GM21360 (cell line): Measurements from ENCODE around the gene SARS1.
"Not testable (repeated sequence)": the region's sequence is repeated elsewhere in the genome, so short reads cannot be mapped to it uniquely, and the experiment has no call there.

Experiments used
- ATAC-seq: cut with Tn5 transposase; IDR thresholded peaks from one replicate; pipeline ENCODE4 v1.9.1; 2021; ENCODE audit warnings: mild to moderate bottlenecking, moderate library complexity; ENCODE audit not compliant: unreplicated experiment

SARS1 gene, protein sequence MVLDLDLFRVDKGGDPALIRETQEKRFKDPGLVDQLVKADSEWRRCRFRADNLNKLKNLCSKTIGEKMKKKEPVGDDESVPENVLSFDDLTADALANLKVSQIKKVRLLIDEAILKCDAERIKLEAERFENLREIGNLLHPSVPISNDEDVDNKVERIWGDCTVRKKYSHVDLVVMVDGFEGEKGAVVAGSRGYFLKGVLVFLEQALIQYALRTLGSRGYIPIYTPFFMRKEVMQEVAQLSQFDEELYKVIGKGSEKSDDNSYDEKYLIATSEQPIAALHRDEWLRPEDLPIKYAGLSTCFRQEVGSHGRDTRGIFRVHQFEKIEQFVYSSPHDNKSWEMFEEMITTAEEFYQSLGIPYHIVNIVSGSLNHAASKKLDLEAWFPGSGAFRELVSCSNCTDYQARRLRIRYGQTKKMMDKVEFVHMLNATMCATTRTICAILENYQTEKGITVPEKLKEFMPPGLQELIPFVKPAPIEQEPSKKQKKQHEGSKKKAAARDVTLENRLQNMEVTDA

DNA sequence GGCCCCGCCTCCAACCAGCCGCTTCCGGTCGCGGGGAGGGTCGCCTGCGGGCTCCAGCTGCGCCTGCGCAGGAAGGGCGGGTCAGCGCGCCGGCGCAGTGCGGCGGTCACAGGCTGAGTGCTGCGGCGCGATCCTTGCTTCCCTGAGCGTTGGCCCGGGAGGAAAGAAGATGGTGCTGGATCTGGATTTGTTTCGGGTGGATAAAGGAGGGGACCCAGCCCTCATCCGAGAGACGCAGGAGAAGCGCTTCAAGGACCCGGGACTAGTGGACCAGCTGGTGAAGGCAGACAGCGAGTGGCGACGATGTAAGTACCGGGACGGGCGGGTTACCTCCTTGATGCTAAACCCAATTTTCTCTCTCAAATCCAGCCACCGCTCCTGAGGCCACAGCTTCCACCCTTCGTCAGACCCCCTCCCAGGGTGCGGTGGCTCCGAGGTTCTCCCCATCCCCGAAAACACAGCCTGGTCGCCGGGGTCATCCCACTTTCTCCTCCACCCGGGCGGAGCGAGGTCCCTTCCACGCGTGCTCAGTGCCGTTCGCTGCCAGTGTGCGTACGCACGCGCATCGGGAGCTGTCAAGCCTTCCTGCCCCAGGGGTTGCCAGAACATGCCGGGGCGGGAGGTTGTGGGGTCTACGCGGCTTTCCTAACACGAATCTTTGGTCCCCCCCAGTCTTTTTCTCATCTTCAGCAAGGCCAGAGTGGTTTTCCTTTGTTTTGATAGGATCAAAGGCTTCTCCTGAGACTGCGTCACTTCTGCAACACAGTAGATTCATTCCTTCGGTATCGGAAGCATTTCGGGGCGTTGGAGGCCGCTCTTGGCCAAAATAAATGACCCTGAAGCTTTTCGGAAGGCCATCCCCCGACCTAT lies at the start of gene SARS1:
SARS1 (plus strand) TSS at position 95 of the 870 bp plus-strand sequence; CDS start at position 170, 75 bp downstream.
- ATAC-seq, result peak; percentile 77

DNA sequence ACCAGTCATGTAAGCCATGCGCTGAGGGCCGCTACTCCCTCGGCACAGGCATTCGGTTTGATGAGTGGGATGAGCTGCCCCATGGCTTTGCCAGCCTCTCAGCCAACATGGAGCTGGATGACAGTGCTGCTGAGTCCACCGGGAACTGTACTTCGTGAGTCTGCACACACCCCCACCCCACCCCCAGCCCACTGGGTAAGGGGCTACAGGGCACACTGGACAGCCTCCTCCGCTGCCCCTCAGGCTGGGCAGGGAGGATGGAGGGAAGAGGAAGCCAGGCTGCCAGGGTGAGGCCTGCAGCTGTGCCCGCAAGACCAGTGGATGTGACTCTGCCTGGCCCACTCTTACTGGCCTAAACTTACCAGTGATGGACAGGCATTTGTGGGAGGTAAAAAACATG lies 49.2 kb upstream of the SARS1 start:
- no peak for ATAC-seq

DNA sequence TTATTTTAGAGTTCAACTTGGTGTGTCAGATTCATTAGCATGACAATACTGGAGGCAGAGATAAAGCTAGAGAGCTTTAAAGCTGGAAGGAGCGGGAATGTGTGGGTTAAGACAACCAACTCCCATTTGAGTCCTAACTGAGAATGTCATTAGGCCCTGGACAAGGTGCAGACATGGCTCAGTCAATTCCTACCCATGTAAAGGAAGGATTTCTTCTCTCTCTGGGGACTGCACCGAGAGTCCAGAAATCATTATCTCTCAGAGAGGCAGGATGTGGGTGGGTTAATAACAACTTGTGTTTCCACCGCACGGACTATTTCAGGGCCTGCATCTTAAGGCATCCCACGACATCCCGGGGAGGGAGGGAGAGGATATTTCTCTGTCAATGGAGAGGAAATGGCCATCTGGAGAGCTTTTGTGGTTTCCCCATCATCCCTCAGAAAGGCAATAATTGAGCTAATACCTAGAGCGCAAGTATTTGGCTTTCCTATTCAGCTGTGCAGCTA lies 46.7 kb upstream of the SARS1 start:
- ATAC-seq, result no peak

DNA sequence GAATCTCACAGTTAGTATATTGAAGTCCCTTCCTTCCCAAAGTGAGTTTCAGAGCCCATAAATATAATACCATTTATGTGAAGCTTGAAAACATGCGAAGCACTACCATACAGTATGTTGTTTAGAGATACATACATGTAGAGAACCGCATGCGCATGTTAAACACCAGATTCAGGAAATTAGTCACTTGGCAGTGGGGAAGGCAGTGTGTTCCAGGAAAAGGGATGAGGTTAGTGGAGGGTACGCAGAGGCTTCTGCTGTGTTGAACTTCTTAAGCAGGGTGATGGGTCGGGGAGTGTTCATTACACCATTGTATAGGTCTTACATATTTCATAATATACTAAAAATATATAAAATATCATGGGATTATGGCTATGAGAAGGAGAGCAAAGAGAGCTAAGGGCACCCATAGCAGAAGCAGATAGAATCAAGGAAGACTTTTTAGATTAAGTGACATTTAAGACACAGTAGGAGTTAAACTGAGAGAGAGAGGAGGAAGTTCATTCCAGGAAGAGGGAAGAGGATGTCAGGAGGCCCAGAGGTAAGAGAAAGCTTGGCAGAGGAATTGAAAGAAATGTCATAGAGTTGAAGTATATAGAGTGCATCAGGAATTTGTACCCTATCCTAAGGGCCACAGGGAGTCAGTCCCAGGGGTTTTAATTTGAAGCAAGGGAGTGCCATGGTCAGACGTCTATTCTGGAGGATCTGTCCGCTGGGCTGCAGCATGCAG lies 43.5 kb upstream of the SARS1 start:
- no peak for ATAC-seq

DNA sequence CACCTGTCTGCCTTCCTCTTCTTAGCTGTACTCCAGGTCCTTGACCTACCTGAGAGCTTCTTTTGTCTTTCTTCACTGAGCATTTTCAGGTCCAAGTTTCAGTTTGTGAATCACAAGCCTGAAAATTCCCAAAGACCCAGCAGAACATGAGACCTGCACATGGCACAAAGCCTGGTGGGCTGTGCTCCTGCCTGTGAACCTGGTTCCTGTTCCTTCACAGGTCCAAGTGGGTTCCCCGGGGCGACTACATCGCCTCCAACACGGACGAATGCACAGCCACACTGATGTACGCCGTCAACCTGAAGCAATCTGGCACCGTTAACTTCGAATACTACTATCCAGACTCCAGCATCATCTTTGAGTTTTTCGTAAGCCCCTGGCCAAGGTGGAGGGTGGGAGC lies 42.1 kb upstream of the SARS1 start:
- ATAC-seq, result no peak

DNA sequence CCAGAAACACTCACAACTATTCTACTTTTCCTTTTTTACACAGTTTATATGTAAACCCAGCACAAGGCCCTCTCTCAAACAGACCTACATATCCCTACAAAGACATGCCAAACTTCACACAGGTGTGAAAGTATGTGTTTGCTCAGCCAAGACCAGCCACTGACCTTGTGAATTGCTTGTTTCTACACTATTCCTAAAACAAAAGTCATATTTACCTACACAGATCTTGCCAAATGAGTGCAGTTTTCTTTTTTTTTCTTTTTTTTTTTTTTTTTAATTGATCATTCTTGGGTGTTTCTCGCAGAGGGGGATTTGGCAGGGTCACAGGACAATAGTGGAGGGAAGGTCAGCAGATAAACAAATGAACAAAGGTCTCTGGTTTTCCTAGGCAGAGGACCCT lies 37.4 kb upstream of the SARS1 start:
- not testable (repeated sequence) for ATAC-seq

DNA sequence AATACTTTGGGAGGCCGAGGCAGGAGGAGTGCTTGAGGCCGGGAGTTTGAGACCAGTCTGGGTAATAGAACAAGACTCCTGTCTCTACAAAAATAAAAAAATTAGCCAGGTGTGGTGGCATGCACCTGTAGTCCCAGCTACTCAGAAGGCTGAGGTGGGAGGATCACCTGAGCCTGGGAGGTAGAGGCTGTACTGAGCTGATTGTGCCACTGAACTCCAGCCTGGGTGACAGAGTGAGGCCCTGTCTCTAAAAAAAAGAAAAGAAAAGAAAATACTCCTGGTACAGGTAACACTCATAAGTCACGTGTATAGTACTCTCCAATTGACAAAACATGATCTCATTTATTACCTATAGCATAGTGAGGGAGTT lies 33.0 kb upstream of the SARS1 start:
- ATAC-seq, result not testable (repeated sequence)

DNA sequence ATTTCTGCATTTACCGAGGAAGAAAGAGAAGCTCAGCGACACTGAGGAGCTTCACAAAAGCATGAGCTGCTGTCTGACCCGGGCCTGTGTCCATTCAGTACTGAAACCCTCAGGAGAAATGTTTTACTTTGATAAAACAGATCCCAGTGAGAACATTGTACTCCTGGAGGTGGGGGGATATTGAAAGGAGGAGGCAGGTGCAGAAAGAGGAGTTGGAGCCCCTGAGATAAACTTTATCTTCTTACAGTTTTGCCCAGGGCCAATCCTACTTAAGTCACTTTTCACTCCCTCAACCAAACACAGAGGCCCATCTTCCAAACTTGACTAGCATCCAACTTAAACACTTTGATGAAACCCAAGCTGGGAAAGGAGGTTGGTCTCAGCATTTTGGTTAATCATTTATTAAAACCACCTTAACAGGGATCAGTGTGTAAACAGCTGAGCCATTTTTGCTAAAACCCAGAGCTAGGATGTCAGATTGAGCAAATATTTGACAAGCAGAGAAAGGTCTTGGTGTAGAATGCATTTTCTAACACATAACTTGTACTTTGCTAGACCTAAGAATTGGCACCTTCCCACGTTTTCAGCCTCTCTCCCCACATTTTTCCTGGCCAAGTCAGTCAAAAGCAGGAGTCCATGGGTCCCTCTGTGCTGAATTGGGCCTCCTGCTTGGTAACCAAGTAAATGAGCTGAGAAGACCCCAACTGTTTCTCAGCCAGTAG lies 32.5 kb upstream of the SARS1 start:
- no peak for ATAC-seq

DNA sequence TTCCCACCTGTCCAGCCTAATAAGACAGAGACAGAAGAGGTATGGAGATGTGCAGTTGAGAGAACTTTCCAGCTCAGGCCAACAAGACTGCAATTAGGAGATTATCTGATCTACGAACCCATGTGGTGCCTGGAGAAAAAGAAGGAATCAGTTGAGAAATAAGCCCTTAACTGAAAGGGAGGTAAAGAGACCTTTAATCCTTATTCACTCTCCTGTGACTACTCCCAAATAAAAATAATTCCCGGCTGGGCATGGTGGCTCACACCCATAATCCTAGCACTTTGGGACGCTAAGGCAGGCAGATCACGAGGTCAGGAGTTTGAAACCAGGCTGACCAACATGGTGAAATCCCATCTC lies 31.9 kb upstream of the SARS1 start:
- no peak for ATAC-seq

DNA sequence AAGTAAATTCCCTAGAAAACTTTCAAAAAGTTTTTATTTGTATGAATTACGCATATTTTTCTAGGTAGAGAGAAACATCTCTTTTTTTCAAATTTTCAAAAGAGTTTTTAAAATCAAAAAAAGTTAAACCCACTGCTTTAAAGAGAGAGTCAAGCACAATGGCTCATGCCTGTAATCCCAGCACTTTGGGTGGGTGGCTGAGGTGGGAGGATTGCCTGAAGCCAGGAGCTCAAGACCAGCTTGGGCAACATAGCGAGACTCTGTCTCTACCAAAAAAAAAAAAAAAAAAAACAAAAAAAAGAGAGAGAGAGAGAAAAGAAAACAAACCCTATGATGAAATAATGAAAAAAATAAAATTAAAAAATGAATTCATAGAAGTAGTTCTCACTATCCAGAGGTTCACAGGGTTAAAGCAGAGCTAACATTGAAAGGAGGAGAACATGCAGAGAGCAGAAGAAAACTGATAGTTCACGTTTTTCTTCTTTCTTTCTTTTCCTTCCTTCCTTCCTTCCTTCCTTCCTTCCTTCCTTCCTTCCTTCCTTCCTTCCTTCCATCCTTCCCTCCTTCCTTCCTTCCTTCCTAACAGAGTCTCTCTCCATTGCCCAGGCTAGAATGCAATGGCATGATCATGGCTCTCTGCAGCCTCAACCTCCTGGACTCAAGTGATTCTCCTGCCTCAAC lies 30.5 kb upstream of the SARS1 start:
- ATAC-seq, result no peak

DNA sequence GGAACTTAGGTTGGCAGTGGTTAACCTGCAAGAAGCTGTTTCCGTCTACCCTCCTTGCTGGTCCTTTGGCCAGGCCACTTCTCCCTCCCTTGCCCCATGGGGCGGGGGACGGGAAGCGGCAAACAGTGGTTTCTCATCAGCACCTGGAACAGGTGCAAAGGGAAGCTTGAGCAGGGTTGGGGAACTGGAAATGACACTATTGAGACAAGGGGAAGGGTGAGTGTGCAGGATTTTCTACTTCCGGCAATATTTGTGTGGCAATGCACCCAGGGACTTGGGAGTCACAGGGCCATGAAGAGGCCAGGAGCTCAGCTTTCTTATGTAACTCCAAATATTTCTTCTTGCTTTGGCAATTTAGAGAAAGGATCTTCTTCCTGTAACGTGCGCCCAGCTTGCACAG lies 29.0 kb upstream of the SARS1 start:
- no peak for ATAC-seq

DNA sequence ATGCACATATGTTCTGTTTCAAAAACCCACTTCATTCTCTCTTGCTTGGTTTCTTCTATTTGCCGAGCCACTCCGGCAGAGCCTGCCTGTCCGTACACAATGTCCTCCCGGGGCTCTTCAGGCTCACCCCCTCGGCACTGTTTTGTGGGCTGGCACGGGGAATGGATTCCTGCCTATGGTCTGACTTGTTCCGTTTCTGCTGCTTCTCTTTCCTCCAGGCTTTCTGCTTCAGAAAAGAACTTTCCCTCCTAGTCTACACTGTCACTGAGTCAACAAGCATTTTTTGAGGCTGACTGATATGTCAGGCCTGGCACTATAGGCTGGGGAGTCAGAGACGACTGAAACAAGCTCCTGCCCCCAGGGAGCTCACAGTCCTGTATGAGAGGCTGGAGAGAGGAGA lies 28.4 kb upstream of the SARS1 start:
- no peak for ATAC-seq

DNA sequence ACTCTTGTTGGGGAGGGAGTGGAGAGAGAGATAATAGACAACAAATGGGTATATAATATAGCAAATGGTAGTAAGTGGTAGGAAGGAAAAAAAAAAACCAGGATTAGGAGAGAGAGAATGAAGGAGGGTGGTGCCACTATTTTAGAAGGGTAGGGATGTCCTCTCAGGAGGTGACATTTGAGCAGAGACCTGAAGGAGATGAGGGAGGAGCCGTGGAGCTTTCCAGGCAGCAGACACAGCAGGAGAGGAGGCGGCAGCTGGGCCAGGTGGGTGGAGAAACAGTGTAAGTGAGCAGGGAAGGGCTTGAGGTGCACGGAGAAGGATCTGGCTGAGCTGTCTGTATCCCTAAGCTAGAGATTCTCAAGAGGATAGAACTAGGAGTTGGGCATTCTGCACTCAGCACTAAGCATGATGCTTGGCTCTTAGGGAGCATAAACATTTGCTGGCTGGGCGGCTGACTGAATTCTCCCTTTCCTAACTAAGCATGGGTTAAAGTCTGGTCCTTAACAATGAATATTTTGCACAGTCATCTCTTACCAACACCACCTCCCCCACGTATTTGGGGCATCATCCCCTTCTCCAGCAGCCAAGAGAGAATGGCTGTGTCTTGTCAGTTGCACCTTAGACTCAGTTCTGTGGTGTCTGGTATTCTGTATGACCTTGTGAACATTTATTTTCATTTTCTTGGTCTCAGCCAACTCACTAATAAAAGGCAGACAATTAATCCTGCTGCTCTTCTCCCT lies 27.6 kb upstream of the SARS1 start:
- ATAC-seq, result no peak

DNA sequence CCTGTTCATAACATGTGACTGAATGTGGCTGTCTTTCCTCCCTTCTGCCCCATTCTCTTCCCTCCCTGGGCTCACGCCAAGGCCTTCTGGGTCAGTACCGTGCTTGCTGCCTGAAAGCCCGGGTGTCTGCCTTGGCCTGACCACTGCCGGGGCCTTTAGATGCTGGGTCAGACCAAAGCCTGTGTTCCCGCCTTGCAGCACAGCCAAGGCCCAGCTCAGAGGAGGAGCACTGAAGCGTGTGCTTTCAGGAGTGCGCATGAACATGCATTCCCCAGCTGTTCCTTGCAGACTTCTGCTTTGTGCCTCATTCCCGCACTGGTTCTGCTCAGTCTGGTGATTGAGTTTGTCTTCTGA lies 27.0 kb upstream of the SARS1 start:
- ATAC-seq, result no peak

DNA sequence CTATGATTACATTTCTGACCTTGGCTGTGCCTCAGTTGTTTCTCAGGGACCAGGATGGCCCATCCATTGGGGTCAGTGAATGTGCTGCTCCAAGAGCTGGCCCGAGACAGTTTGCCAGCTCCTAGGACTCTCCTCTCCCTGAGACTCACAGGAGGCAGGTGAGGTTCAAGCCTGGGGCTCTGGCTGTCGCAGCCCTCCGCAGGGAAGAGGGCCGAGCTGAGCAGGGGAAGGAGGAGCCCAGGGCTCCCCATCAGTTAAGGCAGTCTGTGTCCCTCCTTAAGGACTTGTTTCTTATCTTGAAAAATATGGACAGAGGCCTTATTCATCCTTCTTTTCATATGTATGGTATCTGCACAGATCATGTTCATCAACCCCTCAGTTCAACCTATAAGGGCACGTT lies 26.6 kb upstream of the SARS1 start:
- ATAC-seq, result no peak

DNA sequence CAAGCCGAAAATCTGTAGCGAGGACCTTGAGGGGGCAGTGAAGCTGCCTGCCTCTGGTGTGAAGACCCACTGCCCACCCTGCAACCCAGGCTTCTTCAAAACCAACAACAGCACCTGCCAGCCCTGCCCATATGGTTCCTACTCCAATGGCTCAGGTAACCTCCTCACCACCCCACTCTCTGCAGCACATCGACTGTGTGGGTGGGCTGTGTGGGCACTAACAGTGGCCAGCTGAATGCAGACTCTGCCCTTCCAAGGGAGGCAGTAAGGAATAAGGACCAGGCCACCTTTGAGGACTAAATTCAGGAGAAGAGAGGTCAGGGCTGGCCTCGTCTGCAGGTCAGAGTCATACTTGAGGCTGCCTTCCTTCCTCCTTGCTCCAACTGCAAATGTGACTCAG lies 25.5 kb upstream of the SARS1 start:
- ATAC-seq, result no peak

DNA sequence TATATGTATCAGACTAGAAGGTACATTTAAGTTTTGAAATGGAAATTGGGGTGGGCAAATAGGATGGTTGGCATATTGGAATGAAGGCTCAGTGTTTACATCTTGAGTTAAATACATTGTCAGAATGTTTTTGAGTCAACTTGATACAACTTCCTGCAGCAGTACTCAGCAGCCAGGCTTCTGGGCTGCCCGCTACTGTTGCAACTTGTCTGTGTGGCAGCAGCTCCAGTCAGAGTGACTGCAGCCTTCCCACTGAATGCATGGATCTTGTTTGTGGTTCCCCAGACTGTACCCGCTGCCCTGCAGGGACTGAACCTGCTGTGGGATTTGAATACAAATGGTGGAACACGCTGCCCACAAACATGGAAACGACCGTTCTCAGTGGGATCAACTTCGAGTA lies 24.9 kb upstream of the SARS1 start:
- ATAC-seq, result no peak

DNA sequence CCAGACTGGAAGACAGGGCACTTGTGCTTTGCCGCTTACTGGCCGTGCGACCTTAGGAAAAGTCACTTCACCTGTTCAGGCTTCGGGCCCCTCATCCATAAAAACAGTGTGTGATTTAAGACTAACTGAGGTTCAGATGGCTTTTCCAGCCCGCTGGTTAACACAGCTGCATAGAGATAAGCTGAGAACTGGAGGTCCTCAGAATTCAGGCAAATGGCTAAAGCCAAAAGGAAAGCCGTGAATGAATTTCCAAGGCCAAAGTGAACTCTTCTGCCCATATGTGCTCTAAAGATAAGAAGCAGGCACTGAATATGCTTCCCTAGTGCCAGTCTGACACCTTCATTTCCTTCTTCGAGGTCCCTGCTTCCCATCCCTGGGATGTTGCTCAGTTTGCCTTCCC lies 23.5 kb upstream of the SARS1 start:
- ATAC-seq, result no peak

DNA sequence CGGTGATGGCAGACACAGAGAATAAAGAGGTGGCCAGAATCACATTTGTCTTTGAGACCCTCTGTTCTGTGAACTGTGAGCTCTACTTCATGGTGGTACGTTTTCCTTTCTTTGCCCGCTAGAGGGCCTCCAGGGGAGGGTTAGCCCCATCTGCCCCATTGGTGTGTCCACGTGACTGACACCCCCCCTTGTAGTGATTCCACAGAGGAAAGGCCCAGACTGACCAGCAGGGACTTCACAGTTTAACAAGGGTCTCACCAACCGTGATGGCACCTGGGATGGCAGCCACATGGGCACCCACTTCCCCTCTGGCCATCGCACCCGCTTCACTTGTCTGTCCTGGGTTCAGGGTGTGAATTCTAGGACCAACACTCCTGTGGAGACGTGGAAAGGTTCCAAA lies 22.3 kb upstream of the SARS1 start:
- no peak for ATAC-seq
